H1 (cell line): ENCODE measurements around the gene CCS. TPM values are rescaled to one million over a fixed set of nuclear protein-coding genes. Genes with fewer than 3 reads are reported as not detected.

Experiments
- CTCF ChIA-PET: fragments of 300-600 bp; sonication (Branson Sonifier 250); formaldehyde crosslinking; loops from one replicate; lab custom pipeline; 2021; ENCODE audit not compliant: partially characterized antibody; lab: Charles Lee
- POLR2A ChIA-PET: fragments of 300-600 bp; sonication (Branson Sonifier 250); formaldehyde crosslinking; loops from one replicate; lab custom pipeline; 2021; ENCODE audit warnings: inconsistent platforms; ENCODE audit not compliant: partially characterized antibody; lab: Charles Lee
- DNase-seq, 2 experiments: peaks; one replicate each; pipeline versions ENCODE4 v3.0.0 to v3.0.0-alpha.2; 2010 to 2022; ENCODE audit warnings: low spot score in 2 of 2, low read depth in 1 of 2, mixed read lengths in 1 of 2
- FAIRE-seq: peaks from 2 replicates; lab custom pipeline; 2011; peaks lifted over from hg19 to GRCh38; lab: Jason Lieb, UNC
- H2AFZ ChIP-seq: 2 replicates; pipeline ENCODE4 v1.8.1; 2012; ENCODE audit warnings: low read length, inconsistent platforms
- H2AK5ac ChIP-seq: 2 replicates; pipeline ENCODE4 v1.6.1; 2013; ENCODE audit warnings: low read depth, low read length
- H2BK120ac ChIP-seq: replicated peaks from 2 replicates; pipeline ENCODE3; 2013; ENCODE audit warnings: low read depth, low read length, inconsistent platforms
- H2BK12ac ChIP-seq: 2 replicates; pipeline ENCODE4 v1.6.1; 2013; ENCODE audit warnings: low read depth, low read length
- H2BK15ac ChIP-seq: 2 replicates; pipeline ENCODE4 v1.6.1; 2013; ENCODE audit warnings: low read length
- H2BK20ac ChIP-seq: 2 replicates; pipeline ENCODE4 v1.6.1; 2013; ENCODE audit warnings: low read length
- H2BK5ac ChIP-seq: 2 replicates; pipeline ENCODE4 v1.6.1; 2013; ENCODE audit warnings: low read depth, low read length
- H3K14ac ChIP-seq: 2 replicates; pipeline ENCODE4 v1.6.1; 2013; ENCODE audit warnings: inconsistent platforms; ENCODE audit not compliant: insufficient read length
- H3K18ac ChIP-seq: 2 replicates; pipeline ENCODE4 v1.6.1; 2013; ENCODE audit warnings: low read length; ENCODE audit errors: extremely low read depth
- H3K23ac ChIP-seq: 2 replicates; pipeline ENCODE4 v1.6.1; 2013; ENCODE audit warnings: inconsistent platforms; ENCODE audit not compliant: insufficient read length
- H3K23me2 ChIP-seq: 2 replicates; pipeline ENCODE4 v1.6.1; 2013; ENCODE audit warnings: low read depth, low read length
- H3K27ac ChIP-seq: 2 replicates; pipeline ENCODE4 v1.6.1; 2011; ENCODE audit warnings: low read depth, low read length, inconsistent platforms
- H3K27me3 ChIP-seq, 4 experiments: replicated peaks in 1 of 4; 1 replicate in 1 of 4; 2 replicates in 3 of 4; pipeline versions ENCODE4 v1.6.1 to v1.8.1; 2011 to 2013; ENCODE audit warnings: low read length in 3 of 4, mild to moderate bottlenecking in 3 of 4, inconsistent platforms in 2 of 4, mixed read lengths in 2 of 4, moderate library complexity in 1 of 4; ENCODE audit not compliant: control insufficient read depth in 3 of 4, insufficient read depth in 3 of 4; ENCODE audit errors: extremely low read depth in 1 of 4
- H3K36me3 ChIP-seq, 4 experiments: 2 replicates each; pipeline versions ENCODE4 v1.6.1 to v1.8.1; 2011 to 2013; ENCODE audit warnings: mild to moderate bottlenecking in 4 of 4, low read length in 3 of 4, moderate library complexity in 2 of 4, control low read depth in 1 of 4, inconsistent platforms in 1 of 4; ENCODE audit not compliant: insufficient read depth in 4 of 4, control insufficient read depth in 2 of 4
- H3K4ac ChIP-seq: replicated peaks from 2 replicates; pipeline ENCODE3; 2013; ENCODE audit warnings: low read length, low read depth, mixed read lengths, inconsistent platforms; ENCODE audit not compliant: insufficient read length
- H3K4me1 ChIP-seq, 4 experiments: replicated peaks in 1 of 4; 1 replicate in 1 of 4; 2 replicates in 3 of 4; pipeline versions ENCODE4 v1.6.1 to v1.8.1; 2011 to 2013; ENCODE audit warnings: low read length in 3 of 4, inconsistent platforms in 2 of 4, mixed read lengths in 1 of 4; ENCODE audit not compliant: insufficient read depth in 4 of 4, control insufficient read depth in 3 of 4
- H3K4me2 ChIP-seq, 2 experiments: 2 replicates each; pipeline versions ENCODE4 v1.6.1 to v1.8.1; 2011 to 2013; ENCODE audit warnings: low read depth in 2 of 2, low read length in 2 of 2, control low read depth in 1 of 2, inconsistent platforms in 1 of 2, mild to moderate bottlenecking in 1 of 2; ENCODE audit not compliant: insufficient read depth in 1 of 2
- H3K4me3 ChIP-seq, 4 experiments: fragments of 200-600, 300-600 bp in 1 of 4; sonication (generic), shearing (Covaris generic), sonication (Bioruptor Twin) in 1 of 4; 2 replicates each; pipeline versions ENCODE4 v1.5.1 to v1.8.1; 2011 to 2016; ENCODE audit warnings: low read length in 4 of 4, low read depth in 3 of 4, control low read depth in 2 of 4, inconsistent platforms in 2 of 4, mild to moderate bottlenecking in 2 of 4, mixed read lengths in 1 of 4, moderate library complexity in 1 of 4; ENCODE audit not compliant: insufficient read depth in 2 of 4; ENCODE audit errors: extremely low read depth in 1 of 4
- H3K56ac ChIP-seq: replicated peaks from 2 replicates; pipeline ENCODE3; 2013; ENCODE audit warnings: low read depth, mild to moderate bottlenecking, mixed read lengths, low read length, inconsistent platforms; ENCODE audit not compliant: insufficient read length
- H3K79me1 ChIP-seq: 2 replicates; pipeline ENCODE4 v1.6.1; 2013; ENCODE audit warnings: low read depth, low read length, control low read depth
- H3K79me2 ChIP-seq, 2 experiments: 2 replicates each; pipeline versions ENCODE4 v1.6.1 to v1.8.1; 2012 to 2013; ENCODE audit warnings: low read length in 2 of 2, mild to moderate bottlenecking in 2 of 2, inconsistent platforms in 1 of 2; ENCODE audit not compliant: insufficient read depth in 2 of 2, control insufficient read depth in 1 of 2
- H3K9ac ChIP-seq, 4 experiments: replicated peaks in 1 of 4; 1 replicate in 1 of 4; 2 replicates in 3 of 4; pipeline versions ENCODE4 v1.6.1 to v1.8.1; 2011 to 2013; ENCODE audit warnings: low read depth in 3 of 4, low read length in 3 of 4, control low read depth in 2 of 4, mild to moderate bottlenecking in 2 of 4, moderate library complexity in 2 of 4, inconsistent platforms in 1 of 4; ENCODE audit errors: extremely low read depth in 1 of 4
- H3K9me3 ChIP-seq, 2 experiments: 2 replicates each; pipeline versions ENCODE4 v1.6.1 to v1.8.1; 2012 to 2013; ENCODE audit warnings: mild to moderate bottlenecking in 2 of 2, moderate library complexity in 2 of 2, control low read depth in 1 of 2, inconsistent platforms in 1 of 2, low read depth in 1 of 2, low read length in 1 of 2, mixed read lengths in 1 of 2; ENCODE audit not compliant: insufficient read depth in 2 of 2
- H4K20me1 ChIP-seq, 2 experiments: replicated peaks in 1 of 2; 2 replicates each; pipeline versions ENCODE3 to v1.8.1; 2011 to 2013; ENCODE audit warnings: inconsistent platforms in 2 of 2, low read length in 2 of 2, mild to moderate bottlenecking in 1 of 2; ENCODE audit not compliant: insufficient read depth in 2 of 2, control insufficient read depth in 1 of 2
- H4K5ac ChIP-seq: 2 replicates; pipeline ENCODE4 v1.6.1; 2013; ENCODE audit warnings: low read length, low read depth, mixed read lengths, inconsistent platforms; ENCODE audit not compliant: insufficient read length
- H4K8ac ChIP-seq: 2 replicates; pipeline ENCODE4 v1.8.0; 2013; ENCODE audit warnings: mild to moderate bottlenecking, moderate library complexity, low read length, inconsistent platforms; ENCODE audit not compliant: insufficient read depth; ENCODE audit errors: extremely low read depth
- H4K91ac ChIP-seq: replicated peaks from 2 replicates; pipeline ENCODE3; 2013; ENCODE audit warnings: low read length, mixed read lengths, inconsistent platforms; ENCODE audit not compliant: insufficient read length
- CBX5 ChIP-seq: fragments of 300-800, 300-1000 bp; sonication (generic); IDR thresholded peaks from 2 replicates; pipeline ENCODE4 v1.7.1; 2016; ENCODE audit warnings: antibody characterized with exemption, low read length, low read depth
- CHD2 ChIP-seq: IDR thresholded peaks from 2 replicates; pipeline ENCODE4 v1.6.1; 2012; ENCODE audit warnings: low read length, improper control_type of control experiment
- MAFK ChIP-seq: IDR thresholded peaks from 2 replicates; pipeline ENCODE4 v1.6.1; 2012; ENCODE audit warnings: low read depth, mild to moderate bottlenecking, improper control_type of control experiment, low read length
- POLR2A ChIP-seq, 2 experiments: IDR thresholded peaks; 1 replicate in 1 of 2; 2 replicates in 1 of 2; pipeline ENCODE4 v1.6.1; 2011; ENCODE audit warnings: low read depth in 2 of 2, low read length in 2 of 2, mild to moderate bottlenecking in 2 of 2; ENCODE audit errors: control extremely low read depth in 1 of 2
- RXRA ChIP-seq: IDR thresholded peaks from 2 replicates; pipeline ENCODE4 v1.6.1; 2011; ENCODE audit warnings: low read depth, mild to moderate bottlenecking, low read length, moderate library complexity; ENCODE audit not compliant: insufficient read depth
- SIX5 ChIP-seq: IDR thresholded peaks from 2 replicates; pipeline ENCODE4 v1.6.1; 2011; ENCODE audit warnings: mild to moderate bottlenecking, low read depth, low read length
- SP4 ChIP-seq: IDR thresholded peaks from 2 replicates; pipeline ENCODE4 v1.6.1; 2012; ENCODE audit warnings: low read length, inconsistent platforms
- WGBS, 2 experiments: shearing (Covaris generic) in 1 of 2; methylation state at CpG; one replicate each; pipeline versions ENCODE4 v1.1.6 to v1.1.7; 2013 to 2015; ENCODE audit warnings: low lambda C conversion rate in 2 of 2, mixed read lengths in 2 of 2, inconsistent platforms in 1 of 2, low coverage in 1 of 2, missing lambda C conversion rate in 1 of 2; ENCODE audit not compliant: insufficient replicate concordance in 2 of 2, insufficient coverage in 1 of 2, insufficient read length in 1 of 2; ENCODE audit errors: extremely low coverage in 1 of 2, missing lambda C conversion rate in 1 of 2; 5-methylcytosine and 5-hydroxymethylcytosine counted together
- polyA plus RNA-seq, 7 experiments: library from polyadenylated mRNA; depleted of rRNA in 3 of 7; stranded (reverse) in 5 of 7; unstranded in 2 of 7; fragments of >200 nt in 5 of 7; fragments of 200-250 nt in 2 of 7; gene quantifications; 1 replicate in 5 of 7; 2 replicates in 1 of 7; 4 replicates in 1 of 7; pipeline versions ENCODE4 v1.2.1 to v1.2.3, GENCODE V29; 2011 to 2013; ENCODE audit warnings: missing spikeins in 2 of 7, mixed read lengths in 2 of 7
- total RNA-seq: library from RNA; stranded (reverse); fragmentation: NEBNext Ultra II Directional; extraction: Animal tissue kit (Norgen Biotek cat#: 25700); gene quantifications from 2 replicates; pipeline ENCODE4 v1.2.1, GENCODE V29; 2021

CCS gene
- total and polyA plus RNA-seq, 2 of the 8 experiments (the other 6 are each of a cell fraction or from before 2014, with no cell fraction given) = 37.1 to 37.7 TPM

DNA sequence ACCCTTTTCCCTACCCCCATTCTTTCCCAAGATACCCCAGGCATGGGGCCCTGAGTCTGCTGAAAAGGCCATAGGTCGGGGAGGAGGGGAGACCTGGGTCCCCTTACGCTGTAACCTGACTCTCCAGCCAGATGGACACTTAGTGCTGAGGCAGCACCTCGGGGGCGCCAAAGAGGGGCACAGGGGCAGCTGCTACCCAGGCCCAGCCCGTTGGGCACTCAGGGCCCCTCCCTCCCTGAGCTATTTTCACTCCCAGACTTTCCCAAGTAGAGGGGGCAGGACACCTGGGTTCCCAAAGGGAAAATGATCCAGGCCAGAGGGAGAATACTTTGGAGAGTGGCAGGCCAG is 45.3 kb upstream of the CCS start:
- H2BK20ac ChIP-seq = no peak overlapping the region
- H3K23ac ChIP-seq = no peak overlapping the region
- no peak overlapping the region for H2AK5ac ChIP-seq
- peaks cover 0 to 17% (median 11%) of the 10 kb centered on the region in 4 experiments; a peak in 6 of 7 replicates for H3K4me1 ChIP-seq
- FAIRE-seq = no peak
- H2BK120ac ChIP-seq = no peak overlapping the region
- WGBS, 2 experiments = 22% methylated on average over 5 of the region's 5 CpGs; no CpG with 5 or more reads in 1 of the 2 experiments
- TF ChIP-seq SP4 = 0 out of 2 replicates have a peak, but pooled peaks have one; percentile 18
- TF ChIP-seq POLR2A (IDR thresholded peaks at IDR 0.05; ENCODE audit: control extremely low read depth in 1 of 2, low read depth in 2 of 2, low read length in 2 of 2) = no peak
- TF ChIP-seq CHD2 = no peak
- no peak for TF ChIP-seq CBX5
- TF ChIP-seq MAFK = peak; percentile 79; the same call in 1 of the 2 replicates
- peak; percentile 18; the same call in 1 of the 2 replicates for TF ChIP-seq SIX5
- TF ChIP-seq RXRA = no peak
- no peak overlapping the region for H2BK12ac ChIP-seq
- no peaks in the 10 kb centered on the region; a peak in 1 of 4 replicates for H3K79me2 ChIP-seq
- peak overlapping the region; percentile 50 to 72 for H3K4me2 ChIP-seq
- H2AFZ ChIP-seq = no peak overlapping the region
- H4K8ac ChIP-seq = peak overlapping the region; percentile 9; the same call in 1 of the 2 replicates
- H3K27me3 ChIP-seq = no peaks in the 10 kb centered on the region
- peaks cover 0 to 4% (median 0%) of the 10 kb centered on the region in 4 experiments; a peak in 1 of 8 replicates for H3K36me3 ChIP-seq
- H4K20me1 ChIP-seq = peaks cover 0 to 2% of the 10 kb centered on the region in 2 experiments
- no peak overlapping the region for H3K9ac ChIP-seq
- peaks cover 3% of the 10 kb centered on the region; the same call in 1 of the 2 replicates for H3K23me2 ChIP-seq
- H3K79me1 ChIP-seq = peaks cover 5% of the 10 kb centered on the region; the same call in 1 of the 2 replicates
- H3K4ac ChIP-seq = no peak overlapping the region
- H3K56ac ChIP-seq = no peak overlapping the region
- ChIA-PET POLR2A (interaction anchor here (1.2 to 7.9 kb wide), 9 partner anchors 9 to 130 kb away, joined by 3 to 54 read pairs (median 13); partner anchors contain the start of genes RBM14, RBM4 and RBM4B), CTCF (interaction anchor here (0.8 to 2.4 kb wide), 5 partner anchors 15 to 114 kb away, joined by 3 to 6 read pairs (median 5); no protein-coding TSS in a partner anchor)
- H3K14ac ChIP-seq = no peak overlapping the region
- H2BK15ac ChIP-seq = 0 out of 2 replicates have a peak overlapping the region, but pooled peaks have one; percentile 46
- no peak overlapping the region; the same call in 1 of the 2 replicates for H3K18ac ChIP-seq
- H3K4me3 ChIP-seq = peak overlapping the region; percentile 71 to 84 (median 79); a peak in 7 of 8 replicates
- H2BK5ac ChIP-seq = peak overlapping the region; percentile 24; the same call in 1 of the 2 replicates
- H3K9me3 ChIP-seq = no peaks in the 10 kb centered on the region
- no peak overlapping the region for H3K27ac ChIP-seq
- H4K5ac ChIP-seq = no peak overlapping the region
- no peak for DNase-seq
- H4K91ac ChIP-seq = no peak overlapping the region
